Transverse colon (tissue), 4 donors: ENCODE data around the gene PLK4. TPM values are rescaled to one million over a fixed set of nuclear protein-coding genes. Genes with fewer than 3 reads are reported as not detected.

ENCODE experiments used
- DNase-seq: peaks from one replicate; pipeline ENCODE4 v3.0.0-alpha.2; 2019
- H3K27ac ChIP-seq, 4 donors: fragments of 200-600 bp; sonication (generic); 2 replicates each; pipeline ENCODE4 v1.5.1; 2016 to 2018; ENCODE audit warnings: inconsistent platforms in 4 of 4
- H3K27me3 ChIP-seq: fragments of 200-600 bp; sonication (generic); 2 replicates; pipeline ENCODE4 v1.5.1; 2017; ENCODE audit warnings: inconsistent platforms
- H3K36me3 ChIP-seq, 4 donors: fragments of 200-600 bp; sonication (generic); 2 replicates each; pipeline ENCODE4 v1.5.1; 2017 to 2019; ENCODE audit warnings: inconsistent platforms in 4 of 4
- H3K4me1 ChIP-seq, 4 donors: fragments of 200-600 bp; sonication (generic); 2 replicates each; pipeline ENCODE4 v1.5.1; 2017 to 2020; ENCODE audit warnings: inconsistent platforms in 4 of 4
- H3K4me3 ChIP-seq, 4 donors: fragments of 200-600 bp; sonication (generic); 1 replicate in 1 of 4; 2 replicates in 3 of 4; pipeline versions ENCODE4 v1.5.1 to v1.6.1; 2017 to 2019; ENCODE audit warnings: inconsistent platforms in 4 of 4
- H3K9me3 ChIP-seq, 2 donors: fragments of 200-600 bp; sonication (generic); 2 replicates each; pipeline ENCODE4 v1.5.1; 2017 to 2019; ENCODE audit warnings: inconsistent platforms in 2 of 2
- EP300 ChIP-seq: sonication (generic); formaldehyde crosslinking; IDR thresholded peaks from one replicate; pipeline ENCODE4 v1.6.1; 2017; ENCODE audit warnings: antibody characterized with exemption, low read depth
- POLR2A ChIP-seq: fragments of 450-650 bp; IDR thresholded peaks from one replicate; pipeline ENCODE4 v1.6.1; 2016; ENCODE audit warnings: antibody characterized with exemption, mild to moderate bottlenecking, moderate library complexity
- POLR2AphosphoS5 ChIP-seq, 3 donors: sonication (generic); formaldehyde crosslinking; IDR thresholded peaks; one replicate each; pipeline ENCODE4 v1.6.1; 2016; ENCODE audit warnings: antibody characterized with exemption in 3 of 3
- WGBS, 2 donors: methylation state at CpG; one replicate each; pipeline ENCODE4 v1.1.5; 2018; ENCODE audit warnings: low coverage in 1 of 2; 5-methylcytosine and 5-hydroxymethylcytosine counted together
- in situ Hi-C, 4 donors: fragments of 200-750 bp; cut with MboI; loops; one replicate each; pipeline versions ENCODE4 v1.15.0 to v1.15.1; 2017; ENCODE audit warnings: low sequenced_read_pairs in 3 of 4, low pct_ligation_motif_present in 1 of 4, low pct_unique_long_range_greater_than_20kb in 1 of 4
- intact Hi-C: fragments of 100-400 bp; cut with DNase I; formaldehyde crosslinking; loops from one replicate; pipeline ENCODE4 v1.15.1; 2023; ENCODE audit warnings: low total_unique reads
- total RNA-seq, 4 donors: library from RNA; depleted of rRNA; stranded (reverse); fragments of >200 nt; gene quantifications; one replicate each; pipeline ENCODE4 v1.1.0, GENCODE V29; 2016
- TF ChIP-seq, protein P1 (sequence below), 5 experiments: fragments of 200-600 bp in 3 of 5; fragments of 450-650 bp in 2 of 5; sonication (generic) in 3 of 5; IDR thresholded peaks; 1 replicate in 2 of 5; 2 replicates in 3 of 5; pipeline ENCODE4 v1.5.1; 2016 to 2017; ENCODE audit warnings: antibody characterized with exemption in 5 of 5, inconsistent platforms in 3 of 5, mild to moderate bottlenecking in 2 of 5, moderate library complexity in 1 of 5

PLK4 gene
- total RNA-seq, 4 donors from 2014 or later = 1.4 to 27.3 (median 2.3) TPM; not detected in 1

DNA sequence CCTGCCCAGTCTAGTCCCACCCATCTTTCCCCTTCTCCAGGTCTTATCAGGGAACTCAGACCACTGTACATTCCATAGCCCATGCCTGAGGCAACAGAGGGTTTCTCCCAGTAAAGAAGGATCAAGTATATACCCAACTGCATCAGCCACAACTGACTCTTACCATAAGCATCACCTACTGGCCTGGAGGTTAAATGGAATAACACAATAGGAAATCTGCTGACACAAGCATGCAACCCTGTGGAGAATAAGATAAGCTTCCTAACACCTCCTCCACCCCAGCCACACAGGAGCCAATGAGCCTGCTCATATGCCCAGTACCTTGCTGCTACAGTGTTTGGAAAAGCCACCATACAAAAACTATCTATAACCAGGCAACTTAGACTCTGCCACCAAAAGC, 34.6 kb upstream of the PLK4 start:
- in situ Hi-C loops = no loop called here
- DNase-seq = no peak

DNA sequence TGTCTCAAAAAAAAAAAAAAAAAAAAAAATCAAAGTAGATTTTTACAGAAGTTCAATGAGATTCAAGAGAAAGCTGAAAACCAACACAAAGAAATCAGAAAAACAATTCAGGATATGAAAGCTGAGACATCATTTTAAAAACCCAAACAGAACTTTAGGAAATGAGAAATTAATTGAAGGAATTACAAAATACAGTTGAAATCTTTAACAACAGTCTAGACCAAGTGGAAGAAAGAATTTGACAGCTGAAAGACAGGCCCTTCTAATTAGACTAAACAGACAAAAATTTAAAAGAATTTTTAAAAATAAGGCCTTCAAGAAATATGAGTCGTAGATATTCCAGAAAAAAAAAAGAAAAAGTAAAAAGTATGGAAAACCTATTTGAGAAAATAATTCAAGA, 33.9 kb upstream of the PLK4 start:
- TF ChIP-seq POLR2A (no peak), POLR2AphosphoS5 (IDR thresholded peaks at IDR 0.05) (no peak), EP300 (no peak)
- TF ChIP-seq, protein P1, sequence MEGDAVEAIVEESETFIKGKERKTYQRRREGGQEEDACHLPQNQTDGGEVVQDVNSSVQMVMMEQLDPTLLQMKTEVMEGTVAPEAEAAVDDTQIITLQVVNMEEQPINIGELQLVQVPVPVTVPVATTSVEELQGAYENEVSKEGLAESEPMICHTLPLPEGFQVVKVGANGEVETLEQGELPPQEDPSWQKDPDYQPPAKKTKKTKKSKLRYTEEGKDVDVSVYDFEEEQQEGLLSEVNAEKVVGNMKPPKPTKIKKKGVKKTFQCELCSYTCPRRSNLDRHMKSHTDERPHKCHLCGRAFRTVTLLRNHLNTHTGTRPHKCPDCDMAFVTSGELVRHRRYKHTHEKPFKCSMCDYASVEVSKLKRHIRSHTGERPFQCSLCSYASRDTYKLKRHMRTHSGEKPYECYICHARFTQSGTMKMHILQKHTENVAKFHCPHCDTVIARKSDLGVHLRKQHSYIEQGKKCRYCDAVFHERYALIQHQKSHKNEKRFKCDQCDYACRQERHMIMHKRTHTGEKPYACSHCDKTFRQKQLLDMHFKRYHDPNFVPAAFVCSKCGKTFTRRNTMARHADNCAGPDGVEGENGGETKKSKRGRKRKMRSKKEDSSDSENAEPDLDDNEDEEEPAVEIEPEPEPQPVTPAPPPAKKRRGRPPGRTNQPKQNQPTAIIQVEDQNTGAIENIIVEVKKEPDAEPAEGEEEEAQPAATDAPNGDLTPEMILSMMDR (IDR thresholded peaks at IDR 0.05) = no peak
- in situ Hi-C loops = no loop called here
- intact Hi-C loops = no loop called here

More for the DNA sequence above, 34.6 kb upstream of the PLK4 start:
- intact Hi-C loops = no loop called here
- no peaks in the 10 kb centered on the region for H3K36me3 ChIP-seq
- no peak overlapping the region for H3K27ac ChIP-seq
- TF ChIP-seq POLR2AphosphoS5 (IDR thresholded peaks at IDR 0.05) (no peak), POLR2A (no peak), EP300 (no peak)
- TF ChIP-seq, protein P1 (IDR thresholded peaks at IDR 0.05) = no peak
- no peaks in the 10 kb centered on the region for H3K27me3 ChIP-seq
- H3K9me3 ChIP-seq = peaks cover 20 to 34% of the 10 kb centered on the region in 2 donors
- no peak overlapping the region for H3K4me3 ChIP-seq
- H3K4me1 ChIP-seq = no peaks in the 10 kb centered on the region

DNA sequence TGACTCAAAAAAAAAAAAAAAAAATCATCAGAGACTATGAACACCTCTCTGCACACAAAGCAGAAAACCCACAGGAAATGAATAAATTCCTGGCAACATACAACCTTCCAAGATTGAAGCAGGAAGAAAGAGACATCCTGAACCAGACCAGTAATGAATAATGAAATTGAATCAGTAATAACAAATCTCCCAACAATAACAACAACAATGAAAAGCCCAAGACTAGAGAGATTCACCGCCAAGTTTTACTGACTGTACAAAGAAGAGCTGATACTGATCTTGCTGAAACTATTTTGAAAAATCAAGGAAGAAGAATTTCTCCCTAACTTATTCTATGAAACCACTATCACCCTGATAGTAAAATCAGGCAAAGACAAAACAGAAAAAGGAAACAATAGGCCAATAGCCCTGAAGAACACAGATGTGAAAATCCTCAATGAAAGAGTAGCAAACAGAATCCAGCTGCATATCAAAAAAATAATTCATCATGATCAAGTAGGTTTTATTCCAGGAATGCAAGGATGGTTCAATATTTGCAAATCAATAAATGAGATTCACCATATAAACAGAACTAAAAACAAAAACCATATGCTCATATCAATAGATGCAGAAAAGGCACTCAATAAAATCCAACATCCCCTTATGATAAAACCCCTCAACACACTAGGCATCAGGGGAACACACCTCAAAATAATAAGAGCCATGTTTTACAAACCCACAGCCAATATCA, 31.0 kb upstream of the PLK4 start:
- intact Hi-C loops = no loop called here
- peaks cover 27 to 42% of the 10 kb centered on the region in 2 donors for H3K9me3 ChIP-seq
- 95 to 100% methylated on average over 1 of the region's 1 CpG for WGBS, 2 donors
- no peaks in the 10 kb centered on the region for H3K27me3 ChIP-seq
- no peak overlapping the region for H3K27ac ChIP-seq
- TF ChIP-seq, protein P1 (IDR thresholded peaks at IDR 0.05) = no peak
- no peak for TF ChIP-seq EP300
- no peak for TF ChIP-seq POLR2AphosphoS5 (IDR thresholded peaks at IDR 0.05)
- no peak for TF ChIP-seq POLR2A
- H3K4me3 ChIP-seq = no peak overlapping the region
- in situ Hi-C loops = no loop called here
- no peaks in the 10 kb centered on the region for H3K4me1 ChIP-seq
- DNase-seq = no peak
- H3K36me3 ChIP-seq = no peaks in the 10 kb centered on the region

More for the DNA sequence above, 33.9 kb upstream of the PLK4 start:
- peaks cover 27 to 34% of the 10 kb centered on the region in 2 donors for H3K9me3 ChIP-seq
- H3K27ac ChIP-seq = no peak overlapping the region
- H3K36me3 ChIP-seq = no peaks in the 10 kb centered on the region
- DNase-seq = no peak
- H3K4me1 ChIP-seq = no peaks in the 10 kb centered on the region
- 97 to 100% methylated on average over 1 of the region's 1 CpG for WGBS, 2 donors
- H3K27me3 ChIP-seq = no peaks in the 10 kb centered on the region
- no peak overlapping the region for H3K4me3 ChIP-seq

GRCh38 chr4:127852661-127853060, 28.0 kb upstream of the PLK4 start:
- H3K4me3 ChIP-seq = no peak overlapping the region
- H3K9me3 ChIP-seq = peaks cover 27 to 34% of the 10 kb centered on the region in 2 donors
- H3K4me1 ChIP-seq = no peaks in the 10 kb centered on the region
- intact Hi-C loops = no loop called here
- in situ Hi-C loops = no loop called here
- H3K27me3 ChIP-seq = no peaks in the 10 kb centered on the region
- no peak for TF ChIP-seq POLR2AphosphoS5 (IDR thresholded peaks at IDR 0.05)
- TF ChIP-seq, protein P1 (IDR thresholded peaks at IDR 0.05) = no peak
- no peak for TF ChIP-seq POLR2A
- TF ChIP-seq EP300 = no peak
- no peak overlapping the region for H3K27ac ChIP-seq
- no peaks in the 10 kb centered on the region for H3K36me3 ChIP-seq
- no peak for DNase-seq
- WGBS, 2 donors = 35 to 60% methylated on average over 1 of the region's 1 CpG
